AG09319 (cell line): ENCODE measurements around the gene DLG5.

ENCODE experiments used
- DNase-seq: peaks from one replicate; pipeline ENCODE4 v3.0.0-alpha.2; 2010; ENCODE audit warnings: low read depth; ENCODE audit errors: extremely low read depth
- TF ChIP-seq, protein P1 (sequence below): IDR thresholded peaks from 2 replicates; pipeline ENCODE4 v1.5.1; 2011; ENCODE audit warnings: low read depth, mild to moderate bottlenecking, inconsistent platforms, low read length, moderate library complexity

DLG5 gene

GRCh38 chr10:77932016-77932715, 5.6 kb upstream of the DLG5 start:
- no peak for DNase-seq
- TF ChIP-seq, protein P1, sequence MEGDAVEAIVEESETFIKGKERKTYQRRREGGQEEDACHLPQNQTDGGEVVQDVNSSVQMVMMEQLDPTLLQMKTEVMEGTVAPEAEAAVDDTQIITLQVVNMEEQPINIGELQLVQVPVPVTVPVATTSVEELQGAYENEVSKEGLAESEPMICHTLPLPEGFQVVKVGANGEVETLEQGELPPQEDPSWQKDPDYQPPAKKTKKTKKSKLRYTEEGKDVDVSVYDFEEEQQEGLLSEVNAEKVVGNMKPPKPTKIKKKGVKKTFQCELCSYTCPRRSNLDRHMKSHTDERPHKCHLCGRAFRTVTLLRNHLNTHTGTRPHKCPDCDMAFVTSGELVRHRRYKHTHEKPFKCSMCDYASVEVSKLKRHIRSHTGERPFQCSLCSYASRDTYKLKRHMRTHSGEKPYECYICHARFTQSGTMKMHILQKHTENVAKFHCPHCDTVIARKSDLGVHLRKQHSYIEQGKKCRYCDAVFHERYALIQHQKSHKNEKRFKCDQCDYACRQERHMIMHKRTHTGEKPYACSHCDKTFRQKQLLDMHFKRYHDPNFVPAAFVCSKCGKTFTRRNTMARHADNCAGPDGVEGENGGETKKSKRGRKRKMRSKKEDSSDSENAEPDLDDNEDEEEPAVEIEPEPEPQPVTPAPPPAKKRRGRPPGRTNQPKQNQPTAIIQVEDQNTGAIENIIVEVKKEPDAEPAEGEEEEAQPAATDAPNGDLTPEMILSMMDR, result no peak

DNA sequence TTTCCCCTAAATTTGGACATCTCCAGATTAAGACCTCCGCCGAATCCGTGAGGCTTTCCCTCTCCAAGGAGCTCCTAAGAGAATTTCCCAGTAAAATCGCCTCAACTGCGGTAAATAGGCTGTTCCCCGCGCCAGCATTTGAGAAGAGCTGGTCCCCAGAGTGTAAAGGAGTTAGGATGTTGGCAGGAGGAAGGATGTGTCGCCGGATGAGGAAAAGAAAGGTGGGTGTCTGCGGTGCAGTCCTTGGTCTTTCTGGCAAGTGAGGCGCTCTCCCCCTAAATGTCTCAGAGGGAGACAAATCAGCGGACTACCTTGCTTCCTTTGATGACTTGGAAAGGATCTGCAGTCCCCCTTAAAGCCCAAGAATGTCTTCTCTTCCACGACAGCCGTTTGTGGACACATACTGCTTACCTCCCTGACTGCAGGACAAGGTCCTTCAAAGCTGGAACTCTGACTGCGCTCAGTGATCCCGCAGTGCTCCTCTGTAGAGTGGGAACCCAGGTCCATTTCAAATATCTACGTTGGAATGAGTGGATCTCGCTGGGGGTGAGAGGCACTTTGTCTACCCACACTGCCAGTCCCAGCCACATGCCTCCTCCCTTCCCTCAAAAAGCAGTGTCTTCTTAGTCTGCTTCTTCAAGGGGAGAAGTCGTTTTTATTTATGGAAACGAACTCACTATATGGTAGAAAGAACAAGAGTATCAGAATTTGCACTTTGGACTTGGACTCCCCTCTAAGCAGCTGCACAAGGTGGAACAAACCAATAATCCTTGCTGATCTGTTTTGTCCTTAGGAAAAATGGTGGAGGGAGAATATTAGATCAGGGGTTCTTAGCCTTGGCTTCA, 1.1 kb upstream of the DLG5 start:
- no peak for DNase-seq

GRCh38 chr10:77925795-77926565, 575 bp downstream of the DLG5 start:
- TF ChIP-seq, protein P1, result no peak; the same call in 1 of the 2 replicates

More for the DNA sequence above, 1.1 kb upstream of the DLG5 start:
- TF ChIP-seq, protein P1, result no peak

GRCh38 chr10:77925410-77925794, 1.2 kb downstream of the DLG5 start:
- TF ChIP-seq, protein P1, result no peak
- no peak for DNase-seq

More at GRCh38 chr10:77925795-77926565, 575 bp downstream of the DLG5 start:
- no peak for DNase-seq

DNA sequence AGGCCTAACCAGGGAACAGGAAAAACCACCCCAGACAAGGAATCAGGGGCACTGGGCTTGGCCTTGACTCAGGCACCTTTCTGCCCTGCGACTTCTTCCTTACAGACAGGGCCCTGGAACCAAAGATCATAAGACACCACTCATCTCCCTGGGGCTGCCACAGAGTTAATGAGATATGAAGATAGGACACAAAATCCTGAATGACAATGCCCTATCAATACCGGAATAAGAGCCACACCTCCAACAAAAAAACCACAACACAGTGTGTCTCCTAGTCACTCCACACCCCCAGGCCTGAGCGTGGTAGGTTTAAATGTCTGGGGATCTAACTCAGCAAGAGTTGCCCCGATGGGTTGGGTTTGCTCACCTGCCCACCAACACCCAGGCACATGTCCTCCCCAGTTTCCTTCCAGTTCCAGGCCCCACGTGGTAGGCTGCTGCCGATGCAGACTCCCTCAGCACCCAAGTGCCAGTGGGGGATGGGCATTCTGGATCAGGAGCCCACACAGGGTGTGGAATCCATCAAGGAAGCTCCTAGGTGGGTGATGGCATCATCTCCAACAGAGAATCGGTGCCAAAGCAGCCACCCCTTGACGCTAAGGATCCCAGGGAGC, 3.9 kb downstream of the DLG5 start:
- DNase-seq, result no peak
- TF ChIP-seq, protein P1, result no peak

DNA sequence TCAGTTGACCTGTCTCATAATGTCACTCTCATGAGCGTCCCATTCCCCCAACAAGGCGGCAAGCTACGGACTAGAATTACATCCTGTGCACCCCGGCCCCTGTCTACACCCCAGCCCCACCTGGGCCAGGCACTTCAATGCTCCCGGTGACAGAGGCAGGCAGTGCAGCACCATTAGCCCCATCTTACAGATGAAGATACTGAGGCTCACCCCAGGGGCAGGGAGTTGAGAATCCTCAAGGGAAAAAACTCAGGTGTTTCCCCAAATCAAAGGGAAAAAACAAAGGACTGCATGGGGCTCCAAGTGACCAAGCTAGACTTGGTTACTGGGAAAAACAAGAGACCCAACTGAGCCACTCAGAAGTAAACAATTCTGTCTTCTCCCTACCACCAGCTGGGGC, 4.5 kb downstream of the DLG5 start:
- TF ChIP-seq, protein P1, result no peak
- no peak for DNase-seq
